Fibroblast of skin of back (primary cell): ENCODE data around the gene RPS18.

Experiments
- DNase-seq: peaks from one replicate; pipeline ENCODE4 v3.0.0-alpha.2; 2013

RPS18 gene

DNA sequence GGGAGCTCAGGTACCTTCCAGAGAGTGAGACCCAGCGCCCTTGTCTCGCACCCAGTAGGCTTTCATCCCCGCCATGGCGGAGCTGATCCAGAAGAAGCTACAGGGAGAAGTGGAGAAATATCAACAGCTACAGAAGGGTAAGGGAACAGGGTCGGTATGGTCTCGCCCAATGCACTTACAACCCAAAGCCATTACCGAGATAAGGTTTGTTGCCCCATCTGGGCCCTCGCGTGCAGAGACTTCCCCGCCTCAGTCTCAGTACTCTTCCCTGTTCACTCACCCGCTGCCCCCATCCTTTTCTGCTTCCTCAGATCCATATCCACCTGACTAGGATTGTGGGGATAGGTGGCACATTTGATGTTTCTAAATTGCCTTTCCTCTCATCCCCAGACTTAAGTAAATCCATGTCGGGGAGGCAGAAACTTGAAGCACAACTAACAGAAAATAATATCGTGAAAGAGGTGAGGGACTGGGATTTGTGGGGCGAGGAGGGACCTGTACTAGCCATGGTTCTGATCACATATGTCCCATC is 18.0 kb downstream of the RPS18 start:
- no peak for DNase-seq

DNA sequence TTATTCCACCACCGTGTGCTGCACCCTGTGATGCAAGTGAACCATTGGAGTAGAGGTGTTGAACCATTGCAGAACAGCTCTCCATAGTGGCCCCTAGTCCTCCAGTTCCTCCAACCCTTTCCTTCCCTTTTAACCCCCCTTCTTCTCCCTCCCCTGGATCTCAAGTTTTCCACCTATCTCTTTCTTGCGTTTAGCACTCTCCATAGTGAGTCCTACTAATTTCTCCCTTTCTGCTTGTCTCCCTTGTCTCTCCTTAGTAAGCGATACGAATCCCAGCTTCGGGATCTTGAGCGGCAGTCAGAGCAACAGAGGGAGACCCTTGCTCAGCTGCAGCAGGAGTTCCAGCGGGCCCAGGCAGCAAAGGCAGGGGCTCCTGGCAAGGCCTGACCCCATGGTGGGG is 18.6 kb downstream of the RPS18 start:
- no peak for DNase-seq

DNA sequence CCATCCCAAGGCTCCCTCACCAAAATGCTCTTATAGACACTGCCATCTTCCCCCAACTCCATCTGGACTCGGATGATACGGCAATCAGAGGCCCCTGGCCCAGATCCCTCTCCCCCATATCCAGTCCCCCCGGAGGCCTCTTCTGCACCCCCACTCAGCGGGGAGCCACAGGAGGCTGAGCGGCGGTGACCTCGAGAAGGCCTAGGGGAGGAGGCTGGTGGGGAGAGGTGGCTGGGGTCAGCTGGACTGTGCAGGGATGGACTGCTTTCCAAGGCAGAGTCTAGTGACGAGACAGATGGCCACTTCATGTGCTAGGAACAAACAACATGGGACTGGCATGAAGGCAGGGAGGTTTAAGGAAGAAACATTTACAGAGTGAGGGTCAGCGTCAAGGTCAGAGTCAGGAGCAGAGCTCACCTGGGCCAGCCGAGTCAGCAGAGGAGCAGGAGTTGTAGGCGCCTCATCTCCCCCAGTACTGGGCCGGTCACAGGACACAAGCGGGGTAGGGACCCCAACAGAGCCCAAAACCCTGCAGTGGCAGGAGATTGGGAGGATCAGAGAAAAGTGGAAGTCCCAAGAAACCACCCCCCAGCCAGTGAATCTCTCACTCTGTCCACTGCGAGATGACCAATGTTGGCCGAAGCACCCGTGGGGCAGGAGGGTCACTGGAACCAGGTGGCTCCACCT is 21.3 kb downstream of the RPS18 start:
- no peak for DNase-seq

DNA sequence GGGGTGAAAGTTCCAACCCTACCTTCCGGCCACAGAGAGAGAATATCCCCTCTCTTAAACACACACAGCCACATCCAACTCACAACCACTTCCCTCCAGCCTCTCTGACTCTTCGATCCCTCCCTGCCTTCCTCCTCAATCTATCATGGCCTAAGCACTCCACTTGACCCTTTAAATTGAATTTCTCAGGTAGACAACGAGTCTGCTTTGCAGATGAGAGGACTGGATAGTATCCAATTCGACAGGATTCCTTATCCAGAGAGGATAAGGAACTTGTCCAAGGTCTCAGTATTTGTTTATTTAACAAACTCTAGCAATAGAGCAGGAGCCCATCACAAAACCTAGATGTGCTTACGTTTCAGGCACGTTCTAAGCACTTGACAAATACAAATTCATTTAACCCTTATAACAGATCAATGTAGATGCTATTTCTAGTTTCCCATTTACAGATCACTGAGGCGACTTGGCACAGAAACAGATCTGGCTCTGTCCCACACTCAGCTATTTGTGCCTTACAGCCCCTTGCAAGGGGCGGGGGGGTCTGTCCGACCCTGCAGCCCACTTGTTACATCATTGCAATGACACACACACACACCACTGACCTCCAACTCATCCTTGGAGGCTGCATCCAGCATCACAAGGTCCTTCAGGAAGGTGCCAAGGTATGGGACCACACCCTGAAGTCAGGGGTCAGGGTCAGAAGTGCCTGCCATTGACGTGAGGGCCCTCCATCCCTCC is 22.4 kb downstream of the RPS18 start:
- no peak for DNase-seq

DNA sequence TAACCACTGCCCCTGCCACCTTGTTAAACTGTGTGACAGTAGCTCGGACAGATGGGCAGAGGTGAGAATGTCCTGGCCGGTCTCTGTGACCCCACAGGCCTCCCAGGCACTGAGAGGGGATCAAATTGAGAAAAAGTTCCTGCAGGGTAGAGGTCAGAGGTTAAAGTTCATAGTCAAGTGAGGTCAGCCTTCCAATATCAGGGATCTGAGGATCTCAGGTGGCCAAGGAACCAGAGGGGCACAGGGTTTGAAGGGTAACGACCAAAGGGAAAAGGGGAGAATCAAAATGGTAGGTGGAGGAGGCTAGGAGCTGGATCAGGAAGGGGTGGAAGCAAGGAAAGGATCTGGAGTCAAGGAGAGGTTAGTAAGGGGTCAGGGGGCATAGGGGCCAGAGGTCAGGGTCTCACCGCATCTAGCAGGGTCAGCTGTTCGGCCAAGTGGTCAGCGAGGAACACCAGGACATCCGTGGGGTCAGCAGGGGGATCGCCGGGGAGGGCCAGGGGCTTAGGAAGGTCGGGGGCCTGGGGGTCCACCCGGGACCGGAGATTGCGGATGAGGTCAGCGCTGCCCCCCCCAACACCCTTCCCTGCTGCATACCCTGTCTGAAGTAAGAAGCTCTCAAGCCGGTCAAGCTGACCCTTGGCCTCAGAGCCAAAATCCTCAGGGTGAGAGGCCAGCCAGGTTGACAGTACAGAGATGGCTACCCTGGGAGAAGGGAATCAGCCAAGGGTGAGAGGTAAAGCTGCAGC is 23.9 kb downstream of the RPS18 start:
- no peak for DNase-seq

DNA sequence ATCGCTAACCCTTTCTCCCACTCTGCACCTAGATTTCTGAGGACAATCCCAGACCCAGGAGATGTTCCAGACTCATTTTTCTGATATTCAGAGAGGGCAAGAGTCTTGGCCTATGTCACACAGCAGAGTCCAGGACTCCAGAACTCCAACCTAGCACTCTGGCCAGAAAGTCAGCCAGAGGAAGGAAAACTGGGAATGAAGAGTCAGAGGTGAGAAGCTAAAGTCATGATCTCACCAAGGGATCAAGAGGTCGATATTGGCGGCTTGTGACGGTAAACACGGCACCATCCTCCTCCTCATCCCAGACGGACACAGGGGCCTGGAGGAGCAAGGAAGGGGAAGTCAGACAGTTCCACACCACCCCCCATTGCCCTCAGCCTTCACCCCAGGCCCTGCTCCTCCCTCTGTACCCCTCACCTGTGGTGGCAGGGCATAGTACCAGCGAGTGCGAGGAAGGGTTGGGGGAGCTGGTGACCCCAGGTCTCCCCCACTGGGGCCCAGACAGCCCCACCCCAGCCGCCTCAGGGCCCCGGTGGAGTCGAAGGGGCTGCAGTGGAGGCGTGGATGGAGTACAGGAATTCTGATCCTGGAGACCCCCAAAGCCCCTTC is 25.0 kb downstream of the RPS18 start:
- no peak for DNase-seq

DNA sequence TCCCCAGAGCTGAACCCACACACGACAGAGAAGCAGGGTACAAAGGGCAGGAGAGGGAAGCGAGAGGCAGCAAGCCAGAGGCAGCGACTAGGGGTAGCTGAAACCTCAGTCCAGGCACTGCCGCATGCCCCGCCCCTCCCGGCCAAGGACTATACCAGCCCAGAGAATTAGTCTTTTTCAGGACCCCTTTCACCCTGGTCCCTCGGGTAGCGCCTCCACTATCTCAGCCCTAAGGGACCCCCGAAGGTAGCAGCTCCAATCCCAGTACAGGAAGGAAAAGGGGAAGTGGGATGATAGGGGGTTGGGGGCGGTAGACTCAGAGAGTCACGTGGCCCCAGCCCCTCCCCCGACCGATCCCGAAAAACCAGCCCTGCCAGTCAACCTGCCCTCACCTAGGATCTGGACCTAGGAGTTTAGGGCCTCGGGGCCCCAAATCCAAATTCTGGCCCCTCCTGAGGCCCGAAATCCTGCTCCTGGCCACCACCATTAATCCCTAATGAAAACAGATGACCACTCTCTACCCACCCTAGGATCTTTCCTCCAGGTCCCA is 25.6 kb downstream of the RPS18 start:
- DNase-seq: no peak

DNA sequence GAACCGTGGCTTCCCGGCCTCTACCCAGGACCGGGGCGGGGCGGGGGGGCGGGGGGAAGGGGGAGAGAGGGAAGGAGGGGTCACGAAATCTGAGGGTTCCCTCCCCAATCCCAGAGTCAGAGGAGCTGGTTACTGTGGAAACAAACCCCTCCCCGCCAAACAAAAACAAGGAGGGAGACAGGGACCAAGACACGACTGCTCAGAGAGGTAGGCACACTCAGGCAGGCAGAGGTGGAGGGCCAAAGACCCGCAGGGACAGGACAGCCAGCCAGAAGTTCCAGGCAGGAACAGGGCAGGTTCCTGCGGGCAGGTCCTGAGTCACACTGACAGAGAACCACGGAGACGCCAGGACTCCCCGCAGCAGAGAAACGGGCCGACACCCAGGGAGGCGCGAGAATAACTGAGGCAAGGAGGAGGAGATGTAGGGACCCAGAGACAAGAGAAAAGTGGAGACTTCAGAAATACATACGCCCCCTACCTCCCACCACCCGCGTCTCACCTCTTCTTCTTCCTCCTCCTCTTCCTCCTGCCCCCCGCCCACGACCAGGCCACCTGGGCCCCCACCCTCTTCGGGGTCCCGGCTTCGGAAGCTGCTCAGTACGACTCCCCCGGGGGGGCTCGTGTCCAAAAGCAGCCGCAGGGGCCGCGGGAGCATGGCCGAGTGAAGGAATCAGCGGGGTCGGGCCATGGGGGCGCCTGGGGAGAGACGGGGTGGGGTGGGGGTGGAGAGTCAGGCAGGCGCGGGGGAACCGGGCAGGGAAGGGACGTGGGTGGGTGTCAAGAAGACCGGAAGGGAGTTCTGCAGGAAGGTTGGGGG is 26.3 kb downstream of the RPS18 start:
- peak; percentile 87 for DNase-seq

DNA sequence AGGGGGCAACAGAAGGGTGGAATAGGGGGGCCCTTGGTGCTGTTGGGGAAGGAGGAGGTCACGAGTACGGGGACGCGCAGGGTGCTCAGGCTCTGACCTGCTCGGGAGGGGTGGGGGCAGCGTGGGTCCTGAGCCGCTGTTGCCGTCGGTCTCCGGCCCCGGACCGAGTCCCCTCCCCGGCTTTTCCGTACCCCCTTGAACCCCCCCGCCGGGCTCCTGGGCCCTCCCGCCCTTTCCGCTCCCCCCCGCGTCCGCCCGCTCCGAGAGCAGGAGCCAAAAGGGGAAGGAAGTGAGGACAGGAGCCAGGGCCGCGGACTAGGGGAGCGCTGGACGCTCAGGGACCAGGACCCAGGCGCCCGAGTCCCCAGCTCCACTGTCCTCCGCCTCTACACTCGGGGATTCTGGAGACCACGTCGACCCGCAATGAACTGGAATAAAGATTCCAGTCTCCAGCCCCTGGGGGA is 26.9 kb downstream of the RPS18 start, which contains the start of gene RGL2:
RGL2 (minus strand) TSS at position 170 of the 464 bp plus-strand sequence. CDS start 332 bp downstream, outside the sequence.
- peak; percentile 72 for DNase-seq

DNA sequence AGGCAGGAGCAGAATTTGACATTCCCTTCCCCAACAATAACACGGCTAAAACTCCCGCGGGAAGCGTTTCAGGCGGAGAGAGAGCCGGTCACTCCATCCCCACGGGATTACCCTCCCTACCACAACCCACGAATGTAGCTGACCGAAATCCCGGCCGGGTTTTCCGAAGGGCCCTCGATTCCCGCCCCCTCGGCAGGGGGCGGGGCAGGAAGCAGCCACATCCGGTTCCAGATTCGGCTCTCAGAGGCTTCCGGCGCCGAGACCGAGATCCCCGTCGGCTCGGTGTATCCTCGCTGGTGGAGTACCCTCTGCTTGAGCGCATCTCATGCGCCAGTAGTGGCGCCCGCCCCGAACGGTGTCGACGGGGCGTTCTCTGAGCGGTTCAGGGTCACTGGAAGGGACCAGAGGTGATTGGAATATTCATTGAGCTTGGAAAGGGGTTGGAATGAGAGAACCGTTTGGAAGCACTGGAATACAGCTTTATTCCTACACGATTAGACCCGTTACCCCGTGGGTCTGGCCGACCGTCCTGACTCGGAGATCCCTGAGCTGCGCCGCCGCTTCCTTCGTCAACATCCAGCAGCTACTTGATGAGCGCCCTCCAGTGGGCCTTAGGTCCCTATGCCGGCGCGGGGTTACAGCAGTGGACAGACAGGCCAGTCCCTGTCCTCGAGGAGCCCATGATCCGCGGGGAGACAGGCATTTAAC is 27.5 kb downstream of the RPS18 start:
- peak; percentile 94 for DNase-seq

DNA sequence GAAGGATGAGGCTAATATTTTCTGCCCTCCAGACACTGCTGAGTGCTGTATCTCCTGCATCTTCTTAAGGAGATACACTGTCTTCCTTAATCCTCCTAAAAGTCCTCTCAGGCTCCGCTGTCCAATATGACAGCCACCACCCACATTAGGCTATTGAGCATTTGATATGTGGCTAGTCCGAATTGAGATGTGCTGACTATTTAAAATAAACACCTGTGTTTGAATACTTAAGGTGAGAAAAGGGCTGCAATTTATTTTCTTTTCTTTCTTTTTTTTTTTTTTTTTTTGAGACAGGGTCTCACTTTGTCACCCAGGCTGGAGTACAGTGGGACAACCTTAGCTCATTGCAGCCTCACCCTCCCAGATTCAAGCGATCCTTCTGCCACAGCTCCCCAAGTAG is 30.0 kb downstream of the RPS18 start:
- DNase-seq: no peak

DNA sequence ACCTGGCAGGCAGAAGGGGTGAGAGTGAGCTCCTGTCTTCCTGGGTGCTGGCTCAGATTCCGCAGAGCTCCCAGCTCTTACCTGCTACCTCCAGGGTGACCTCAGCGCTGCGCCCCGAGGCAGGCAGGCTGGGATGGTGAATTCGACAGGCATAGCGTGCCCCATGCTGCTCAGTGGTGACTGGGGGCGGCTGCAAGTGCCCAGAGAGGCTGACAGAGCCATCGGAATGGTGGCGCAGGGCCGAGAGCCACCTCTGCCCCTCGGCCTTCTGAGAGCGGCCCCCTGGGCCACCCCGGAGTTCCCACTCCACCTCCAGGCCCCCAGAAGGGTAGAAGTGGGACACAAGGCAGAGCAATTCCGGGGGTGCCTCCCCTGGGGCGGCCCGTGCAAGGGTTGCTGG is 32.3 kb downstream of the RPS18 start:
- no peak for DNase-seq

DNA sequence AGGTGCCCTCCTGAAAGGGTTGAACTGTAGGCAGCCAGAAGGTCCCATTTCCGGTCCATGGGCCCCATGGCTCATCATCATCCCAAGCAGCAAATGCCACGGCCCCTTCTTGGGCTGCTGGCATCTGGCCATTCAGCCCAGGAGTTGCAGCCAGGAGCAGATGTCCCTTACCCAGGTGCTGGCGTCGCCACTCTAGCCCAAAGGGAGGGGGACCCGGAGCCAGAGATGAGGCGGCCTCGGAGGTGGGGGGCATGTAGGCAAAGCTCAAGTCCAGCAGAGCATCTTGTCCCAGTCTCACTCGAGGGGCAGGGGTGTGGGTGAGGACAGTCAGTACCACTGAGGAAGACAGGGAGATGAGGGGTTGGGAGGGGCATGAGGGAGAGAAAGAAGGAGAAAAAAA is 33.2 kb downstream of the RPS18 start:
- no peak for DNase-seq

DNA sequence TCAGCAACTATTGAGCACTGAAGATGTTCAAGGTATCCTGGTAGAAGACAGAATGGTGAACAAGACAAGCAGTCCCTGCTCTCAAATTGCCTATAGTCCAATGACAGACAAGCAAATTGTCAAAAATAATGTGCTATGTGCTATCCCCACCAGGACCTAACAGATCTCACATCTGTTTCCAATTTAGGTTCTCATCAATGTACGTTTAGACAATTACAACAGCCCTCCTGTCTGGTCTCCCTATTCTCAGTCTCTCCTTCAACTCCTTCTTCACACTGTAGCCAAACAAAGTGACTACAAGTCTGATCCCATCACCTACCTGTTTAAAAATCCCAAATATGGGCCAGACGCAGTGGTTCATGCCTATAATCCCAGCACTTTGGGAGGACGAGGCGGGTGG is 34.5 kb downstream of the RPS18 start:
- DNase-seq: no peak

DNA sequence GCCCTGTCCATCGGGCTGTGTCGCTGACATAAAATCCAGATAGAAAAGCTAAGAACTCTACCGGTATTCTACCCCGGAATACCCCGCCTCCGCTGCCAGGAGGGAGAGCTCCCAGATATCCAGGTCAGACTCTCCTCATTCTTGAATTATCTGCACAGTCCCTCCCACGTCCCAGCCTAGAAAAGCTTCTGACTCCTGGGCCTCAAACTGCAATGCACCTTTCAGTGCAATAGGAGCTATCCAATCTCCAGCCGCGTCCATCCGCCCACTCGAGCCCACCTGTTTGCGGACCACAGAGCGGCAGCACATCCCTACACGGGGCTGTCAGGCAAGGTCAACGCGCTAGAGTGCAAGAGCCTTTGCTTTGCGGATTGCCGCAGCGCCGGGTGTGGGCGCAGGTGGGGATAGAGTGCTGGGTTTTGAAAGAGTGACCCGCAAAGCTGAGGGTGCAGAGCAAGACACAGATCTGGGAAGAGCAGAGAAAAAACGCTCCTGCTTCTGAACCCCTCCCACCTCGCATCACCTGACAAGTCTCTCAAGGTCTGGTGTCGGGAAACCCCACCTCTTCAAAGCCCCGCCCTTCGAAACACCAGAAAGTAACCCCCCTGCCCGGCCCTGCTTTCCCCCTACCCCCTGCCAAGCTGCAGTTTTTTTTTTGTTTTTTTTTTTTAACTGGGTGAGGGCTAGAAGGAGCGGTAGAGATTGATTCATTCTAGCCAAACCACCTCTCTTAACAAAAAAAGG is 40.7 kb downstream of the RPS18 start:
- DNase-seq: peak; percentile 55

DNA sequence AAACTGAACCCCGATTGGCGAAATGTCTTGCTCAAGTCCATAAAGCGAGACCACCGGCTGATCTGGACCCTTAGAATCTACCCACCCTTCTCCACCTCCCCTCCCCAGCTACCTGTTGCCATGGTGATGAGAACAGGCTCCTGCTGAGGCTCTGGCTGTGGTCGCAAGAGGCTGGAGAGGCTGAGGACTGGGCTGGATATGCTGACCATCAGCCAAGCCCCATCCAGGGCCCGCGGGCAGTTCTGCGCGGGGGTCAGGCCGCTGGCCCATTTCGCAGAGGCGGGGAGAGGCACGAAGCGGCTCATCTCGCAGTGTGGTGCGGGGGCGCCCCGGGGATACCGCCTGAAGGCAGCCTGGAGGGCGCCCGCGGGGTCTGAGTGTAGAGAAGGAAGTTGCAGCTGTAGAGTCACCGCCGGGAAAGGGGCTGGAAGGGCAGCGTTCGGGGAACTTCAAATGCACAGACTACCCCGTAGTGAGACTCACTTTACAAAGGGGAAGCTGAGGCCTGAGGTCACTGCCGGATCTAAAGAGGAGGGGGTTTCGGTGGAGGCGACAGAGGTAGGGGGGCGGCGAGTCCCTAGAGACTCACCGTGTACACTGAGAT is 41.3 kb downstream of the RPS18 start:
- no peak for DNase-seq

DNA sequence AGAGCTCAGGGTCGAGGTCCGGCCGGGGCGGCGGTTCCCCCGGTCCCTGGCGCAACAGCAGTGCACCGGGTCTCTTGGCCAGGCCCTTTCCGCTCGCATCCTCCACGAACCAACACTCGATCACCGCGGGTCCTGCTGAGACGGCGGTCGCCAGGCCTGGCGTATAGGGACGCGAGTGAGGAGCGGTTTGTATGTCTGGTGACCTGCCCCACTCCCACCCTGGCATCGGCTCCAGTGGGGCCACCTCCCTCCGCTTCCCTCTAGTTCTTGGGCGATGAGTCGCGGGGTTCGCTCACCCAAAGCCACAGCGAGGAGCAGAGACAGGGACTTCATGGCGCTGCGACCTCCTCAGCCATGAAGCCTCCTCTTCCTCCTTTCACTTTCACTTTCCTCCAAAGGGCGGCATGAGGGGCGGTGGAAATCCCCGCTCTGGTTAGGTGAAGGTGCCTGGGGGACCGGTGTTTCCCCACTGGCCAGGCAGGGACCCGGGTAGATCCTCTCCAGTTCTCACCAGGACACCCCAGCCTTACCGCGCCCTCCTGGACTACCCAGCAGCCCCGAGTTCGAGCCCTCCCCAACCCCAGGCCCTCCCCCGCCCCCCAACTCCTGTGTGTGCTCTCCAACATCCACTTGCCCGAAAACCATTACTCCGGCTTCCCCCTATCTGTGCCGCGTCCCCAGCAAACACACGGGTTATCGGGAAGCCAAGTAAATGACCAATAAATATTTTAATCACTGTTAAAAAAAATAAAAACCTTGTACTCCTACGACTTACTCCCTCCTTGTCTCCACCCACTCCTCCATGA is 42.0 kb downstream of the RPS18 start, which contains the start of gene TAPBP:
TAPBP (minus strand) TSS at position 370 of the 806 bp plus-strand sequence; CDS start at position 333, 37 bp downstream.
- peak; percentile 64 for DNase-seq

DNA sequence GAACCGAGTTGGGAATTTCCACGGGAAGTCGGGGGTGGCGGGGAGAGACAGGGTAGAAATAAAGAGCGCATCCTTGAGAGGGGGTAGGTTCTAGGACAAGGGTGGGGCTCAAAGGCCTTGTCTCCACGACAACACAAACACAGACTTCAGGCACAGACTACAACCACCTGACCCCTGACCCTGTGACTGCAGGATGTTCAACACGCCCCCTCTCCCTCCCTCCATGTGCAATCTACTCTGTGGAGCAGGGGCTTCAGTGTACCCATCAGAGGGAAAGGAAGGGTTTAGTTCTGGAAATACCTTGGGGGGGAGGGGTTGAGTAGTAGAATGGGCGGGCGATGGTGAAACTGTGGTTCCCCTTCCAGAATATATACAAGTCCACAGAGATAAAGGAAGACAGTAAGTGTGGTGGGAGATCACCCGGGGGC is 42.7 kb downstream of the RPS18 start:
- peak; percentile 76 for DNase-seq
